ENCODE results near the gene LAMA2.

LAMA2 gene

GRCh38 chr6:129335792-129336191 lies 452.9 kb downstream of the LAMA2 start:
- DNase-seq: no peak

GRCh38 chr6:129338683-129339082 lies 455.7 kb downstream of the LAMA2 start:
- no peak for DNase-seq

- DNase-seq: no peak
Measured at GRCh38 chr6:129340983-129341382, 458.0 kb downstream of the LAMA2 start.

- no peak for DNase-seq
Measured at GRCh38 chr6:129342243-129342642, 459.3 kb downstream of the LAMA2 start.

- no peak for DNase-seq
Measured at GRCh38 chr6:129342796-129343195, 459.9 kb downstream of the LAMA2 start.

- no peak for DNase-seq
Measured at GRCh38 chr6:129344379-129344778, 461.4 kb downstream of the LAMA2 start.

- DNase-seq: no peak
Measured at GRCh38 chr6:129345890-129346289, 463.0 kb downstream of the LAMA2 start.

GRCh38 chr6:129346964-129347363 lies 464.0 kb downstream of the LAMA2 start:
- DNase-seq: no peak

GRCh38 chr6:129350278-129350677 lies 467.3 kb downstream of the LAMA2 start:
- DNase-seq: no peak

- DNase-seq: no peak
Measured at GRCh38 chr6:129351807-129352206, 468.9 kb downstream of the LAMA2 start.

- DNase-seq: no peak
Measured at GRCh38 chr6:129353067-129353466, 470.1 kb downstream of the LAMA2 start.

- no peak for DNase-seq
Measured at GRCh38 chr6:129356129-129356528, 473.2 kb downstream of the LAMA2 start.

- no peak for DNase-seq
Measured at GRCh38 chr6:129359811-129360681, 477.1 kb downstream of the LAMA2 start.

GRCh38 chr6:129360682-129360955 lies 477.7 kb downstream of the LAMA2 start:
- no peak for DNase-seq

- no peak for DNase-seq
Measured at GRCh38 chr6:129364037-129364436, 481.1 kb downstream of the LAMA2 start.

- DNase-seq: no peak
Measured at GRCh38 chr6:129364767-129365166, 481.8 kb downstream of the LAMA2 start.

- DNase-seq: no peak
Measured at GRCh38 chr6:129368076-129368475, 485.1 kb downstream of the LAMA2 start.

- peak; percentile 35 for DNase-seq
Measured at GRCh38 chr6:129368970-129369369, 486.0 kb downstream of the LAMA2 start.

- DNase-seq: no peak
Measured at GRCh38 chr6:129369737-129370136, 486.8 kb downstream of the LAMA2 start.

GRCh38 chr6:129370268-129370916 lies 487.5 kb downstream of the LAMA2 start:
- peak; percentile 42 for DNase-seq

GRCh38 chr6:129381885-129382284 lies 498.9 kb downstream of the LAMA2 start:
- no peak for DNase-seq

GRCh38 chr6:129382916-129383315 lies 500.0 kb downstream of the LAMA2 start:
- no peak for DNase-seq

- DNase-seq: no peak
Measured at GRCh38 chr6:129385117-129385516, 502.2 kb downstream of the LAMA2 start.

GRCh38 chr6:129390900-129391299 lies 508.0 kb downstream of the LAMA2 start:
- DNase-seq: no peak

GRCh38 chr6:129393654-129394053 lies 510.7 kb downstream of the LAMA2 start:
- DNase-seq: no peak
